Stimulated activated CD8-positive, alpha-beta memory T cell treated with anti-CD3 and anti-CD28 coated beads, Interleukin-15, amount 100 ng/mL, for 48 hours (primary cell): ENCODE measurements around the gene KIF16B.

Experiments
- DNase-seq, 2 donors: peaks; one replicate each; pipeline ENCODE4 v3.0.0-alpha.2; 2020; ENCODE audit warnings: low read depth in 2 of 2

Gene KIF16B

GRCh38 chr20:16555754-16556153 lies 17.5 kb downstream of the KIF16B start:
- DNase-seq: no peak

GRCh38 chr20:16554766-16555543 lies 18.3 kb downstream of the KIF16B start:
- no peak for DNase-seq

DNA sequence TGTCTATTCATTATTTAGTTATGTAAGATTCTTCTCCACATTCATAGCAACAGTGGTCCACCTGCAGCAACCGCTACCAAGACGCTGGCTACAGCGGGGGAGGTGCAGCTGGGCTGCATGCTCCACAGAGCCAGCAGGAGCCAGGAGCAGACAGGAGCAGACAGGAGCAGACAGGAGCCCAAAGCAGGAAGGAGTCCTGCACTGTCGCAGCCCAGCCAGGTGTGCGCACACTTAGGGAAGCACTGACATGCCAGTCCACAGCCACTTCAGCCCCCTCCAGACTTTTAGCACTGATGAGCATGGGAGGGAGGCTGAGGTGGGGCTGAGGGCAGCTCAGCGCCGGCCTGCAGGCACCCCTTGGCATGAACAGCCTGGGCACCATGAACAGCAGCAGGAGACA lies 19.6 kb downstream of the KIF16B start:
- DNase-seq: no peak

- no peak for DNase-seq
These were observed 20.1 kb downstream of the KIF16B start for GRCh38 chr20:16553101-16553500.

DNA sequence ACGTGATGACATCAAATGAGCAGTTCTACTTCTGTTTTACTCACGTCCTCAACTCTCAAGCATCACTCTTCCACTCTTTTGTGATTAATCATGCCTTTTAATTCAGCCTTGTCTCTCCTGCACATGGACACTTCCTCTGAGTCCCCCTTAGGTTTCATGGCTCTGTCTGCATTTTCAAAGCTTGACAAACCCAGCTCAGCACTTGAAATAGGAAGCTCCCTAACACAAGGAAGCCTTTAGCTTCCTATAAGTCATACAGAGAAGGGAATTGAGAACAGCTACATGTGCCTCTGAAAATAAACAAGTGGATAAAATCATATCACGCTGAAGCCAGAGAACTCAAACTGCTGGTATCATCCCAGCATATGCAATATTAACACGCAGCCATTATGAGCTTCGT lies 21.2 kb downstream of the KIF16B start:
- DNase-seq: no peak

- DNase-seq: no peak
These were observed 21.6 kb downstream of the KIF16B start for GRCh38 chr20:16551607-16552006.

- no peak for DNase-seq
These were observed 25.1 kb downstream of the KIF16B start for GRCh38 chr20:16548068-16548672.

DNA sequence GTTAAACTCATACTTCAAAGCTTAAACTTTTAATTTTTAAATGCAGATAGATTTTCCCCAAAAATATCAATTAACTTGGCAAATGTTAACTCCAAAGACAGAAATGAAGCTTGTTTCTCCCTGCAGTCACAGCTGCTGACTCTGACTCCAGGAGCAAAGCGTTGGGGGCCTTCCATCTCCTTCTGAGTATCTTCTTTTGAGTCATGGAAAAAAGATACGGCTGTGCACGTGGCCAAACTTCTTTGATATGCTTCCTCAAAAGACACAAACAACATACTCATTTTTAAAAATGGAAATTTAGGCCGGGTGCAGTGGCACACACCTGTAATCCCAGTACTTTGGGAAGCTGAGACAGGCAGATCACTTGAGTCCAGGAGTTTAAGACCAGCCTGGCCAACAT lies 28.3 kb downstream of the KIF16B start:
- no peak for DNase-seq

DNA sequence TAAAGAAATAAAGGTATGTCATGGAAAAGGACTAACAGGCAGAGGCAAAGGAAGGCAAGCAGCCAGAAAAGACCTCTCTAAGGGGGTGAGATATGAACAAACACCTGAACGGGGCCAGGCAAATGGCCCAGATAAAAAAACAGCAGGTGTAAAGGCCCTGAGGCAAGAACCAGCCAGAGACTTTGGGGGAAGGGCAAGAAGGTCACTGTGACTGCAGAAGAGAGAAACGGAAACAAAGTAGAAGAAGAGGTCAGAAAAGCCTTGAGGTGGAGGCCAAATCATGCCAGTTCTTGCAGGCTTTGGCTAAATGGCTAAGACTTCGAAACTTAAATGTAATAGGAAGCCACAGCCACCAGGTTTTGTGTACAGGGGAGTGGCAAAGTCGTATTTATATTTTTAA lies 30.8 kb downstream of the KIF16B start:
- DNase-seq: no peak

DNA sequence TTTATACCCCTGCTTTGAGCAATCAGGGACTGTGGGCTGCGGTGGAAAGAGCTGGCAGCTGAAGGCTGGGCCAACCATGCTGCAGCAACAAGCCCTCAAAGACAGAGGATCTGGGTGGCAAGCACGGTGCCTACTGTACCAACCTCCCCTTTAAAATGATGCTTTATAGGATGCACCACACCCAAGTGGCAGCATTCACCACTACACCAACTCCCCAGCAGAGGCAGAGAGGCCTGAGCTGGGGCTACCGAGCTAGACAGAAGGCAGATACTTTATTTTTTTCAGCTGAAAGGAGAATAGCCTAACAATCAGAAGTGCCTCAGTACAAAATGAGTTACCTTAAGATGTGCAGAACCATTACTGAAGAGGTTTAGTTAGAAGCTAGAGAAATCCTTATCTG lies 31.4 kb downstream of the KIF16B start:
- no peak for DNase-seq

DNA sequence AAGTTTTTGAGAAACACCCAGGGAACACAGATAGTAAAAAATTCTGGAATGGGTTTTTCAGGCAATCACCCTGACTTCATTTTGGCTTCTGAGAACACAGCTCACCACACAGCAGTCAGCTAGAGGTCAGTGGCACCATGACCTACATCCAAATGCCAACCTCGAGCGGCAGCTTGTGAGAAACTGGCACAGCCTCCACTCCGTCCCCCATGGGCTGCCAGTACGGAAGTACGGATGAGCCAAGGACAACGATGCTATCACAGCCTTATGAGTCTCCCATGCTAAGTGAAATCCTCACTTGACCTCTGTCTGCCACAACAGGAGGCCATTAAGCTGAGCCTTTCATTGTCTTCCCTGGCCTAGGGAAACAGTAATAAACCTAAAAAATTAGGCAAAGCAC lies 32.0 kb downstream of the KIF16B start:
- DNase-seq: no peak

- DNase-seq: no peak
These were observed 33.8 kb downstream of the KIF16B start for GRCh38 chr20:16539280-16540021.

DNA sequence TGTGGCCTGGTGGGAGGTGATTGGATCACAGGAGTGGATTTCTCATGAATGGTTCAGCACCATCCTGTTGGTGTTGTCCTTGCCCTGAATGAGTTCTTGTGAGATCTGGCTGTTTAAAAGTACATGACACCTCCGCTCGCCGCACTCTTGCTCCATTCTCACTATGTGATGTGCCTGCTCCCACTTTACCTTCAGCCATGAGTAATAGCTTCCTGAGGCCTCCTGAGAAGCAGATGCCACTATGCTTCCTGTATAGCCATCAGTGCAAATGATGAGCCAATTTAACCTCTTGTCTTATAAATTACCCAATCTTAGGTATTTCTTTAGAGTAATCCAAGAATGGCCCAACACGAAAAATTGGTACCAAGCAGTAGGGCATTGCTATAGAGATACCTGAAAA lies 34.5 kb downstream of the KIF16B start:
- no peak for DNase-seq

DNA sequence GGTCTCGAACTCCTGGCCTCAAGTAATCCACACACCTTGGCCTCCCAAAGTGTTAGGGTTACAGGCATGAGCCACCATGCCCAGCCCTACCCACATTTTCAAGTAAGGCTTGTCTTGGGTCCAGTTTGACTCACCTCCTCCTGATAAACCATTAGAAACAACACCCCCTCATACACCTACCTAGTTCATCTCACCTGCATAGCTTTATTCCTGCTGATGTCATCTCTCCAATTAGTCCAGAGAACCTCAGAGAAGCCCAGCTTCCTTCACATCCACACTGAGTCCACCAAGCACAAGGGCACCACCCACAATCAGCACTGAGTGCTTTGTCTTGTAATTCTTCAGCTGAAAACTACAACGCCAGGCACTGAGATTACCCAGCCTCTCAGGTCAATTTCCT lies 35.3 kb downstream of the KIF16B start:
- DNase-seq: no peak

- DNase-seq: no peak
These were observed 36.1 kb downstream of the KIF16B start for GRCh38 chr20:16537025-16537665.

GRCh38 chr20:16535277-16535676 lies 38.0 kb downstream of the KIF16B start:
- no peak for DNase-seq

DNA sequence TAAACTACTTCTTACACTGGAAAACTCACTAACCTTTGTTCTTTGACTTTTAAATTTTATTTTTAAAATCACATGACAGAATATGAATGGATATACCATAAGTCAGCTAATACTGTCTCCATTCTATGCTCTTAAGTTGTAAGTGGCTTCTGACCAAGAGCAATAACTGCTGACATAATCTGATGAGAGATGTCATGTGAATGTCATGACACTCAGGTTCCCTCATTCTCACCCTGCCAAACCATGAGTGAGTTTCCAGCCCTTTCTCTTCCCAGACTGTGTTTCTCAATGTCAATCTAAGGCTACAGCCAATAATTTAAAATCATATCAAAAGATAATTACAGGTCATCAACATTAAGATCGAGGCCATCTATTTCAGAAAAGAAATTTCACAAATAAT lies 39.7 kb downstream of the KIF16B start:
- DNase-seq: no peak

DNA sequence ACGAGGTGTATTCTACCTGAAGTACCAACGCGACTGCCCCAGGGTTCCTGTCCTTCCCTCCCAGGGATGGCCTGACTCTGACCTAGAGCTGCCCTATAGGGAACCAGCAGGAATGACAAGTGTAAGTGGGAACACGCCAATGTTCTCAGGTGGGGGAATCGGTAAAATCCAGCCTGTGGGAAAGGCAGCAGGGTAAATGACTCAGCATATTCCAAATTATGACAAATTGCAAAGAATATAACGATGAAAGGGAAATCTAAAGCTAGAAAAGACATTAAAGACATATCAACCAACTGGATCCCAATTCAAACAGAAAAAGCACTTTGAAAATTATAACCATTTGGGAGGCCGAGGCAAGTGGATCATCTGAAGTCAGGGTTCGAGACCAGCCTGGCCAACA lies 41.8 kb downstream of the KIF16B start:
- no peak for DNase-seq

DNA sequence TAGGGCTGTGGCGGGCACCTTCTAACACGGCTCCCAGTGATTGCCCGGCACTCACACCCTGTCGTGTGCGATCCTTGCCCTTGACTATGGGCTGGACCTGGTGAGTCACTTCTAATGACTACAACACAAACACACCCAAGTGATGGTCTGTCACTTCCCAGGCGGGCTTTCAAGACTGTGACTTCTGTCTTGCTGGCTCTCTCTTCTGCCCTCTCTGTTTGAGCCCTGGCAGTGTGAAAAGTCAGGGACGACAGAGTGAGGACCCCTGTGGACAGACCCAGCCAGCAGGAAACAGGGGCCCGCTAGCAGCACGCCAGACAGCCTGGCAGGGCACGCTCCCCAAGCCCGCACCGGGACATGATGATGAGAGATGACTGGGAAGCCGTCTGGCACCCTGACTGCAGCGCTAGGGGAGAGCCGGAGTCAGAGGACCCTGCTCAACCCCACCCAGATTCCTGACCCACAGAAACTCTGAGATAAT lies 43.0 kb downstream of the KIF16B start:
- DNase-seq: no peak

- no peak for DNase-seq
These were observed 45.2 kb downstream of the KIF16B start for GRCh38 chr20:16528078-16528477.

- DNase-seq: no peak
These were observed 45.8 kb downstream of the KIF16B start for GRCh38 chr20:16527438-16527837.
